NOMO-1 treated with DMSO at 0.1 percent for 48 hours (cell line): ENCODE results near the gene ADORA1.

Experiments used
- DNase-seq: peaks from one replicate; lab custom pipeline; 2025; ENCODE audit not compliant: unreplicated experiment; lab: John Stamatoyannopoulos, UW

ADORA1 gene

DNA sequence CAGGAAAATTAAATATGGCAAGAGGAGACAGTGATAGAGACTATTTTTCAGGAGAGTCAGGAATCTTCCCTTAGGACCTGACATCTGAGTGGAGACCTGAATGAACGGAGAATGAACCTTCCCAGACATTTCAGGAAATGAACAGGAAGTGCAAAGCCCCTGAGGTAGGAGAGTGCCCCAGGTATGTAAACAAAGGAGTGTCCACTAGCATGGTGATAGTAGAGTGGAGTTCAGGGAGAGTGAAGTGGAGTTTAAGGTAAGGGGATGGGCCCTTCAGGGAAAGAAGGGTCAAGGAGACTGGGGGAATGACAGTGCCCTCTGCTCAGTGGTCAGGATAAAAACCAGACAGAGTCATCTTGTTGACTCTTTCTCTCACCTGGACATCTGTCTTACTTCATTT lies 28.8 kb downstream of the ADORA1 start:
- no peak for DNase-seq

DNA sequence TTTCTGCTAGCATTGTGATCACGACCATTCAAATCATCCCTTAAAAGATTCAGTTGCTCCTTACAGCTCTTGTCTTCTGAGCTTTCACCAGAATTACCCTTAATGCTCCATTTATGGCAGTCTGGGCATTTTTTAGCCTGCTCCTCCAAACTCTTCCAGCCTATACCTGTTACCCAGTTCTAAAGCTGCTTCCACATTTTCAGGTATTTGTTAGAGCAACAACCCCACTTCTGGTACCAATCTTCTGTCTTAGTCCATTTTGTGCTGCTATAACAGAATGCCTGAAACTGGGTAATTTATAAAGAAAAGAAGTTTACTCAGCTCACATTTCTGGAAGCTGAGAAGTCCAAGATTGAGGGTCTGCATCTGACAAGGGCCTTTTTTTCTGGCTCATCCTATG lies 30.9 kb downstream of the ADORA1 start:
- no peak for DNase-seq

DNA sequence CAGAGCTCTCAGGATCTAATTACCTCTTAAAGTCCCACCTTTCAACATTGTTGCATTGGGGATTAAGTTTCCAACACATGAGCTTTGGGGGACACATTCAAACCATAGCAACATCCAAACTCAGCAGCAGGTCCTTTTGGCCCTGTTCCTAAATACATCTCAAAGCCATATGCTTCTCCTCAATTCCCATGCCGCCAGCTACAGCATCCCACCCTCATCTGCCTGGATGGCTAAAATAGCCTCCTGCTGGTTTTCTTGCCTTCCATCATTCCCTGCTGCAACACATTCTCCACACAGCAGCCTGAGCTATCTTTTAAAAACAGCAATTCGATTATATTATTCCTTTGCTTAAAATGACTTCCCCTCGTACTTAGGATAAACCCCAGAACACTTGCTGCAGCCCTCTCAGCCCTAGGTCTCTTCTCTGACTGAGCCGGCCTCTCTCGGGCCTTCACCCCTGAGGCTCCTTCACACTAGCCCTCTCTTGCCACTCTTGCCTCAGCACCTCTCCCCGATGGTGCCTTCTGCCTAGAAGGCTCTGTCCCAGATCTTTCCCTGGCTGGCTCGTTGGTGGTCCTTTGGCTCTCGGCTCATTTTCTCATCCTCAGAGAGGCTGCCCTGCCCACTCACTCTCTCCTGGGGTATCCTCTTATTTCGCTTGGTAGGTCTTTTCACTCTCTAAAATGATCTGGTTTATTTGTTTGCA lies 31.6 kb downstream of the ADORA1 start:
- no peak for DNase-seq

DNA sequence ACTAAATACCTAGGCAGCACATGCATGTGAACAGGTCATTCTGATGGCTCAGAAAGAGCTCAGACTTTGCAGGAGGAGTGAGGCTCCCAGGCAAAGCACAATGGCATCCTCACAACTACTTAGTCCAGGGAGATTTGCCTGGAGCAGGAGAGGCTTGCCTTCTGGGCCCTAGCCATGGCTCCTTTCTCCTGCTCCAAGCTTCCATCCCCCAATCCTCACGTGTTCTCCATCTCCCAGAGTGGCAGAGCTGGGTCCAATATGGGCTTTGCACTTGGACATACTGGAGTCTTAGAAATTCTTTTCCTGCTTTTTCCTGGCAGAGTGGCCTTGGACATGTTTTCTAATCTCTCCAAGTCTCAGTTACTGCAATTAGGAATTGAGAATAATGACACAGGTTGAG lies 32.3 kb downstream of the ADORA1 start:
- no peak for DNase-seq

DNA sequence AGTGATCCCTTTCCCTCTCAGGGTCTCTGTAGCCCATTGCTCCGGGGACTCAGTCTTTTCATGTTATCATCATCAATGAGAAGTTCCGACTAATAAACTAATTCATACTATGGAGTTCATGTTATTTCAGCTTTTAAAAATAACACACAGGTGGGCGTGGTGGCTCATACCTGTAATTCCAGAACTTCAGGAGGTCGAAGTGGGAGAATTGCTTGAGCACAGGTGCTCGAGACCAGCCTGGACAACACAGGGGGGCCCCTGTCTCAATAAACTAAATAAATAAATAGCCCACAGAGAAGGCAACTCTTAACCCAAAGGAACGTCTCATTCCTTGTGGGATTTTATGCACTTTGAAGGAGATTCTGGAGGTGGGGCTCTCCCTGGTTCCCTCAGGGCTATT lies 33.6 kb downstream of the ADORA1 start:
- no peak for DNase-seq

DNA sequence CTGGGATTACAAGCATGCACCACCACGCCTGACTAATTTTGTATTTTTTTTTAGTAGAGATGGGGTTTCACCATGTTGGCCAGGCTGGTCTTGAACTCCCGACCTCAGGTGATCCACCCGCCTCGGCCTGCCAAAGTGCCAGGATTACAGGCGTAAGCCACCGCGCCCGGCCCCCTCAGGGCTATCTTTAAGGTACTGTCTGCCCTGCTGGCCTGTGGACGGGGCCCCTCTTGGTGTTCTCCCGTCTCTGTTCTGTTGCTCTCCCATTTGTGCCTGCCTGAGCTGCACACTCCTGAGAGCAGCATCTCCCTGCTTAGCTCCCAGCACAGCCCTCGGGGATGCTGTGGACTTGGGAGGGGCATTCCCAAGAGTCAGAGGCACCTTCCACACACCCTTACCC lies 34.2 kb downstream of the ADORA1 start:
- no peak for DNase-seq

DNA sequence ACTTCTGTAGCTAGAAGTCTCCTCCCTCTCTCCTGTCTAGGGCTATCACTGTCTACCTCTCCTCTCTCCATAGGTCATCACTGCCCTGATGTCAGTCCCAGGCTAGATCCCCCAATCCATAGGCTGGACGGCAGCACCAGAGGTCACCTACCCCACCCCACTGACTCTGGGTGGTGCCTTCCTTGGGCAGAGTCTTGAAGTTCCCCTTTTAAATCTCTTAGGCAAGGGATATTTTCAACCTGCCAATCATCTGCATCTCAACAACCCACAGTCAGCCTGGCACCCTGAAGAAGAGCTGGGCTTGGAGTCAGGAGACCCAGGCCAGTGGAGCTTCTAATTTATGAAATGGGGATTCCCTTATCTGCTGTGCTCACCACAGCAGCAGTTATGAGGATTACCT lies 34.9 kb downstream of the ADORA1 start:
- DNase-seq, result peak; percentile 25

DNA sequence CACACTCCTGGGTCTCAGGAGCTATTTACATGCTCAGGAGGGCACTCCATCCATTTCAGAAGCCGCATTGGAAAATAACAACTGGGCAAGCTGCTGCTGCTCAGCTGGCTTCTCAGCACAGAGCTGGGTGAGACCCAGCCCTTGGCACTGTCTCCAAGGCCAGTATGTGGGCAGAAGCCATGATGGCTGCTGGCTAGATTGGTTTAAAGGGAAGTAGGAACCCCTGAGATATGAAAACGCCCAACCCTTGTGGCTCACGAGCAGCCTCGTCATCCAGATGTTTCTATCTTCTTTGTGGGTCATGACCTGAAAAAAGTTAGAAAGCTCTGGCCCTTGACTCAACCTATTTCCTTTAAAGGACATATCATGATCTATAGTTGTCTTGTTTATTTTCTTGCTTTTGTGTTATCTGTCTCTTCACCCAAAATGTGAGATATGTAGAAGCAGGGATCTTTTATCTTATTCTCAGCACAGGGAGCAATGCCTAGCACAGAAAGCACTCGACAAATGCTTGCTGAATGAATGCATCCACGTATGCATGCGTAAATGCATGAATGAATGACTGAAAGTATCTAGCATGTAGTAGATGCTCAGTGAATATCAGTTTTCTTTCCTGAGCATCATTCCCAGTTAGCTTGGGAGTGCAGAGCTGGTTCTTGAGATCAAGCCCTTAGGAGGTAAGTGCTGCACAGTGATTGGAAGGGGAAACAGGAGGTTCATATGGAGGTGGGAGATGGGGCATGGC lies 36.5 kb downstream of the ADORA1 start:
- no peak for DNase-seq

DNA sequence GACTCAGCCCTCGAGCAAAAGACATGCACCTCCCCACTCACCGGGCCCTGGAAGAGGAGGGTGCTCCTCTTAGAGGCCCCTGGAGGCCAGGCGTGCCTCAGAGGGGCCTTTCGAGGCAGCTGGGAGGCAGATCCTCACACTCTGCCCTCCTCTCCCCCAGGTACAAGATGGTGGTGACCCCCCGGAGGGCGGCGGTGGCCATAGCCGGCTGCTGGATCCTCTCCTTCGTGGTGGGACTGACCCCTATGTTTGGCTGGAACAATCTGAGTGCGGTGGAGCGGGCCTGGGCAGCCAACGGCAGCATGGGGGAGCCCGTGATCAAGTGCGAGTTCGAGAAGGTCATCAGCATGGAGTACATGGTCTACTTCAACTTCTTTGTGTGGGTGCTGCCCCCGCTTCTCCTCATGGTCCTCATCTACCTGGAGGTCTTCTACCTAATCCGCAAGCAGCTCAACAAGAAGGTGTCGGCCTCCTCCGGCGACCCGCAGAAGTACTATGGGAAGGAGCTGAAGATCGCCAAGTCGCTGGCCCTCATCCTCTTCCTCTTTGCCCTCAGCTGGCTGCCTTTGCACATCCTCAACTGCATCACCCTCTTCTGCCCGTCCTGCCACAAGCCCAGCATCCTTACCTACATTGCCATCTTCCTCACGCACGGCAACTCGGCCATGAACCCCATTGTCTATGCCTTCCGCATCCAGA lies 37.7 kb downstream of the ADORA1 start:
- DNase-seq, result no peak

DNA sequence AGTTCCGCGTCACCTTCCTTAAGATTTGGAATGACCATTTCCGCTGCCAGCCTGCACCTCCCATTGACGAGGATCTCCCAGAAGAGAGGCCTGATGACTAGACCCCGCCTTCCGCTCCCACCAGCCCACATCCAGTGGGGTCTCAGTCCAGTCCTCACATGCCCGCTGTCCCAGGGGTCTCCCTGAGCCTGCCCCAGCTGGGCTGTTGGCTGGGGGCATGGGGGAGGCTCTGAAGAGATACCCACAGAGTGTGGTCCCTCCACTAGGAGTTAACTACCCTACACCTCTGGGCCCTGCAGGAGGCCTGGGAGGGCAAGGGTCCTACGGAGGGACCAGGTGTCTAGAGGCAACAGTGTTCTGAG lies 38.3 kb downstream of the ADORA1 start:
- DNase-seq, result no peak

DNA sequence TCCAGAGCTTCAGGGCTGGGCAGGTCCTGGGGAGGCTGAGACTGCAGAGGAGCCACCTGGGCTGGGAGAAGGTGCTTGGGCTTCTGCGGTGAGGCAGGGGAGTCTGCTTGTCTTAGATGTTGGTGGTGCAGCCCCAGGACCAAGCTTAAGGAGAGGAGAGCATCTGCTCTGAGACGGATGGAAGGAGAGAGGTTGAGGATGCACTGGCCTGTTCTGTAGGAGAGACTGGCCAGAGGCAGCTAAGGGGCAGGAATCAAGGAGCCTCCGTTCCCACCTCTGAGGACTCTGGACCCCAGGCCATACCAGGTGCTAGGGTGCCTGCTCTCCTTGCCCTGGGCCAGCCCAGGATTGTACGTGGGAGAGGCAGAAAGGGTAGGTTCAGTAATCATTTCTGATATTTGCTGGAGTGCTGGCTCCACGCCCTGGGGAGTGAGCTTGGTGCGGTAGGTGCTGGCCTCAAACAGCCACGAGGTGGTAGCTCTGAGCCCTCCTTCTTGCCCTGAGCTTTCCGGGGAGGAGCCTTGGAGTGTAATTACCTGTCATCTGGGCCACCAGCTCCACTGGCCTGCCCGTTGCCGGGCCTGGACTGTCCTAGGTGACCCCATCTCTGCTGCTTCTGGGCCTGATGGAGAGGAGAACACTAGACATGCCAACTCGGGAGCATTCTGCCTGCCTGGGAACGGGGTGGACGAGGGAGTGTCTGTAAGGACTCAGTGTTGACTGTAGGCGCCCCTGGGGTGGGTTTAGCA lies 38.8 kb downstream of the ADORA1 start:
- no peak for DNase-seq

DNA sequence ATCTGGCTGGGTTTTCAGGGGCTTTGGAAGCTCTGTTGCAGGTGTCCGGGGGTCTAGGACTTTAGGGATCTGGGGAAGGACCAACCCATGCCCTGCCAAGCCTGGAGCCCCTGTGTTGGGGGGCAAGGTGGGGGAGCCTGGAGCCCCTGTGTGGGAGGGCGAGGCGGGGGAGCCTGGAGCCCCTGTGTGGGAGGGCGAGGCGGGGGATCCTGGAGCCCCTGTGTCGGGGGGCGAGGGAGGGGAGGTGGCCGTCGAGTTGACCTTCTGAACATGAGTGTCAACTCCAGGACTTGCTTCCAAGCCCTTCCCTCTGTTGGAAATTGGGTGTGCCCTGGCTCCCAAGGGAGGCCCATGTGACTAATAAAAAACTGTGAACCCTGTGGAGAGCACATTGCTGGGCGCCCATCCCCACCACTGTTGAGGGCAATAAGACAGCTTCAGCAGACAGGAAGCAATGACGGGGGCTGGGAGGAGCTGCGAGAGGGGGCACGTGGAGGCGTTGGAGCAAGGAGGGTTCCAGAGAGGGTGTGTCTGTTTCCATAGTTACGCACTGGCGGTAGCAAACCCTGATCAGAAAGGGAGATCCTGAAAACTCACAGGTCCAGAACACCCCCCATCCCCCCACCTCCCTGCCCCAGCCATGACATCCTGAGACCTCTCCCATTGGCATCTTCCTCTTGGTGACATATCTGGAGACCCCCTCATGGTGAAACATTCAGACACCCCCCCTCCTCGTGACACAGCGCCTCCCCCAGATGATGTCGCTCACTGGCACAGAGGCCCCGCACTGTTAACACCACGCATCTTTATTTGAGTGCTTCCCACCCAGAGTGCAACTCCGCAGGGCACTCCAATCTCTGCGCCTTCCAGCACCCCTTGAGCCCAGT lies 39.7 kb downstream of the ADORA1 start:
- DNase-seq, result no peak

DNA sequence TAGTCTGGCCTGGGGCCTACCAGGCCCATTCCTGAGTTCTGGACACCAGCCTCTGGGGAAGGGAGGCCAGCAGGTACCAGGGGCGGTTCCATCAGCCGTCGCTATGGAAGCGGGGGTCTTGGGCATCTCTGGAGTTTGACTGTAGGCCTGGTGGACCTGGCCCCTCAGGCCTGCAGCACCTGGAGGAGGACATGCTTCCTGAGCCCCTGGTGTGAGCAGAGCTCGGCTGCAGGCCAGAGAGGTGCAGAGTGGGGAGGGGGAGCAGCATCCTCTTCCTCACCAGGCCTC lies 40.3 kb downstream of the ADORA1 start:
- DNase-seq, result no peak

DNA sequence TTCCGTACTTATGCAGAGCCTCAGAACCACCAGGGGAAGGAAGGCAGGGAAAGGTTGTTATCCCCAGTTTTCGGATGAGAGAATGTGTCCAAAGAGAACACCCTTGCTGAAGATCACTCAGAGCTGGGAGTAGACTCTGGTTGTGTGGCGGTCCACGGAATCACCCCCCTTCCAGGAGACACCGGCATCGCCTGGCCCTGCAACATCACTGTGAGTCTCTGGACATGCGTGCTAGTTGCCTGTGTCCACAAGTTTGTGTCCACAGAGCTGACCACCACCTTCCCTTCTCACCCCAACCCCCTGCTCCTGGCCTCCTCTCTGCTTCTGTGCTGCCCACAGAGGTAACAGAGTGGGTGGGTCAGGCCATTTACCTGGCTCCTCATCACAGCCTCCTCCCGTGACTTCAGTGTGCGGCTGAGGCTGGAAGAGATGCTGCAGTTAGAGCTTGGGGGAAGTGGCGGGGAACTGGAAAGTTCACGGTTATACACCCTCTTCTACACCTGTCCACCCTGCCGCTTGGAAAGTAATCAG lies 40.8 kb downstream of the ADORA1 start:
- no peak for DNase-seq

DNA sequence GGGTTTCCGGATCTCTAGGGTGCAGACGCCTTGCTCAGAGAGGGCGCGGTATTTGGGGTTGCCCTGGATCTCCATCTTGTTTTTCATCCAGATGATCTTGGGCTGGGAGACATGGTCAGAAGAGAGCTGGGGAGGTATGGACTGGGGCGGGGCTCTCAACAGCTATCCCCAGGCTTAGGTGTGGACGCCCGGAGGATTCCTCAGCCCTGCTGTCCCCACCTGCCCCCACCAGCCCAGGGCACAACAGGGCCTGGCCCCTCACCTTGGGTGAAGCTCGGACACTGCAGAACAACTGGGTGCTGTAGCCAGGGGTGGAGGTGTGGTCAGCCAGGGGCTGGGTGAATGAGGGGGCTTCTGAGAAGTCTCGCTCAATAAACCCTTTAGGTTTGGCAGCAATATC lies 41.5 kb downstream of the ADORA1 start:
- no peak for DNase-seq

DNA sequence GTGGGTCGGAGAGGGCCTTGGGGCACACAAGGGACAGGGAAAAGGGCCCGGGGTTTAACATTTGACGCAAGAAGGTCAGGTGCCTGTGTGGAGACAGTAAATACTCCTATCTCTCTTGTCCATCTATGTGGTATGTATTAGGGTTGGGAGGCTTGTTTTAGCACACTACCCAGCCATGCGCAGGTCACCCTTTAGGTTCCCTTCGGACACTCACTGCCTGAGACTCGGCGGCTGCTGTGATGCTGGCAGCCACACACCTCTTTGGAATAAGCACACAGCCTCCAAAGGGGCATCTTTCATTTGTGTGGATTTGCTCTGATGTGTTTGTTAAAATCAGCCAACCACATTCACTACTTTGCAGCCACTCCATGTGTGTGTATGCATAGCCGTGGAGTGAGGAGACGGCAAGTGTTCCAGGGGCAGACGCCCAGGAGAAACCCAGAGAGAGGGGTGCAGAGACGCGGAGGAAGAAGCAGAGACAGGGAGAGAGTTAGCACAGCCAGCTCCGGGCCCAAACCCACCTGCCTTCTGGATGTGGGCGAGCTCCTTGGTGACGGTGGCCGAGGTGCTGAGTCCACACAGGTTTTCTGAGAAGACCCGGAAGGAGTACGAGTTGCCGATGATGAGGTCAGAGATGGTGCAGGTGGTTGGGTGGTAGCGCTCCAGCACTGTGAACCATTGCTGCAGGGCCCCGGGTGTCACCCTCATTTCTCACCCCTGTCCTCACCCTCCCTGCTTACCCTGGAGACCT lies 42.4 kb downstream of the ADORA1 start:
- no peak for DNase-seq

DNA sequence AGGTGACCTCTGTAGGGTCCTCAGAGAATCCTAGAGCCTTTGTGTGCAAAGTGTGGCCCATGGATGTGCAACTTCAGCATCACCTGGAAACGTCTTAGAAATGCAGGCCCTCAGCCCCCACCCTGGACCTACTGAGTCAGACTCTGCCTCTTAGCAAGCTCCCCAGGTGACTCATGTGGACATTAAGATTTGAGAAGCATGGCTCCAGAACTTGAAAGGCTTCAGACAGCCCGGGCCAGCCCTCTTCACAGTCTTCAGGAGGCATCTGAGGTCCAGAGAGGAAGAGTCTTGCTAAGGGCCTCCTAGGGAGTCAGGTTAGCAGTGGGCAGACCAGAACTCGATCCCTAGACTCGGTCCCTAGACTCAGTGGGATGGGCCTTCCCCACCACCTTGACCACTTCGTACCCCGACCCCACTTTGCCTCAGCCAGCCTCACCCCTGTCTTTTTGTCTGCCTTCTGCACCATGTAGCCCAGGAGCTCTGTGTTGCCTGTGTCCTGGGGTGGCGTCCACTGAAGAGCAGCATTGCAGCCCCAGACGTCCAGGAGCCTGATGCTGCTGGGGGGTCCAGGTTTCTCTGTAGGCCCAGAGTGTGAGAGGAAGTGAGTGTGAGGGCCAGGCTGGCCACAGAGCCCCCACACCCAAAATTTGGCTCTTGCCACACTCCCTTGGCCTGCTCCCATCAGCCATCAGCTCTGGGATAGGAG lies 43.3 kb downstream of the ADORA1 start:
- no peak for DNase-seq

DNA sequence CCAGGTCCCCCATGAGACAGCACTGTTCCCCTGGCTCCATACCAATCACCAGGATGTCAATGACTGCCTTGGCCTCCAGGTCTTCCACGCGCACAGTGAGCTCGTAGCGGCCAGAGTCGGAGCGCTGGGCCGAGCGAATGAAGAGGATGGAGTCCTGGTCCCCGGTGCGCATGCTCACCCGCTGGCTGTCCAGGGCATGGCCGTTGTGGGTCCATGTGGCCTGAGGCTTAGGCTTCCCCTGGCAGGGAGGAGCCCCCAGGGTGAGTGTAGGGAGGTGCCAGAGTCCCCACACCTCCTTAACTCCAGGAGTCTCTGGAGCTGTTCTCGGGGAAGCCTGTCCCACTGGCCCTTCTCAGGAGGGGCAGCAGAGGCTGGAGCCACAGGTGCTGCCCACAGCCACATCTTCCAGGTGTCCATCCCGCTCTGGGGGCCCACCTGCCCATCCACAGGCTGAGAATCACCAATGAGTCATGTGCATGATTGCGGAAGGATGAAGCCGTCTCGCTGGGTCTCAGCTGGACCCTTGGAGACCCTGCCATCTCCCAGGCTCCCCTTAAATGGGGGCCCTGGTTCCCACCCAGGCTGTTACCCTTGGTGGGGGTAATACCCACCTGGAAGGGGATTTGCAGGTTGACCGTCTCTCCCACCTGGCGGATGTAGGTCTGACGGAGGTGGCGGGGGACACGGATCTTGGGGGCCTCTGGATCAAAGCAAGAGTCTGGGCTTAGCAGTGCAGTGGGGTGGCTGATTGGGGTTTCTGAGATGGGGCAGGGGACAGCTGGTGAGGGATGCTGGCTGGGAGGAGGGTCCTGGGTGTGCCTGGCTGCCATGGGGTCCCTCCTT lies 44.0 kb downstream of the ADORA1 start:
- DNase-seq, result no peak
